K562 (cell line): ENCODE results near the gene NOLC1. TPM values are rescaled to one million over a fixed set of nuclear protein-coding genes. Genes with fewer than 3 reads are reported as not detected.

ENCODE experiments used
- ETV6 ChIP-seq, 3 experiments: fragments of 150-350 bp in 1 of 3; sonication (generic) in 1 of 3; formaldehyde crosslinking in 1 of 3; IDR thresholded peaks; 2 replicates each; pipeline versions ENCODE4 v1.6.1 to v1.8.0; 2014 to 2022; ENCODE audit warnings: borderline replicate concordance in 2 of 3, low read depth in 2 of 3, antibody characterized with exemption in 1 of 3, low read length in 1 of 3, mild to moderate bottlenecking in 1 of 3, missing genetic modification reagents in 1 of 3
- HDAC1 ChIP-seq, 2 experiments: fragments of 450-650 bp; IDR thresholded peaks; 2 replicates each; pipeline ENCODE4 v1.6.1; 2016 to 2017; ENCODE audit warnings: inconsistent platforms in 1 of 2, mild to moderate bottlenecking in 1 of 2, moderate library complexity in 1 of 2
- HMGN3 ChIP-seq: IDR thresholded peaks from 2 replicates; pipeline ENCODE4 v1.6.1; 2011; ENCODE audit warnings: borderline replicate concordance, low read depth, mild to moderate bottlenecking, mixed read lengths, low read length; ENCODE audit not compliant: insufficient read length; ENCODE audit errors: extremely low read depth
- HNRNPUL1 ChIP-seq: fragments of 200-400 bp; formaldehyde crosslinking; IDR thresholded peaks from 2 replicates; pipeline ENCODE4 v1.6.1; 2017; ENCODE audit warnings: low read length
- KAT7 ChIP-seq: sonication (generic); formaldehyde crosslinking; IDR thresholded peaks from 2 replicates; pipeline ENCODE4 v1.8.0; 2022; ENCODE audit warnings: missing genetic modification reagents, mild to moderate bottlenecking, borderline replicate concordance
- NEUROD1 ChIP-seq: fragments of 150-350 bp; IDR thresholded peaks from 2 replicates; pipeline ENCODE4 v1.6.1; 2014; ENCODE audit warnings: borderline replicate concordance, low read length, low read depth; ENCODE audit not compliant: partially characterized antibody
- PHF20 ChIP-seq: fragments of 450-650 bp; IDR thresholded peaks from 2 replicates; pipeline ENCODE4 v1.6.1; 2018; ENCODE audit not compliant: partially characterized antibody
- PHF8 ChIP-seq: fragments of 200-600 bp; sonication (generic); IDR thresholded peaks from 2 replicates; pipeline ENCODE4 v1.6.1; 2012; ENCODE audit warnings: mixed run types, mild to moderate bottlenecking, inconsistent platforms, low read length, moderate library complexity, borderline replicate concordance
- SMC3 ChIP-seq: conservative IDR thresholded peaks from 2 replicates; pipeline ENCODE4 v1.6.1; 2011; ENCODE audit warnings: low read depth, low read length, improper control_type of control experiment; ENCODE audit not compliant: insufficient read depth
- STAG1 ChIP-seq: sonication (generic); formaldehyde crosslinking; IDR thresholded peaks from 2 replicates; pipeline ENCODE4 v1.5.0; 2020; ENCODE audit warnings: missing genetic modification reagents, borderline replicate concordance
- ZNF197 ChIP-seq: fragments of 200-800 bp; sonication (Bioruptor generic); IDR thresholded peaks from 2 replicates; pipeline ENCODE4 v1.6.1; 2016; ENCODE audit warnings: low read depth, missing genetic modification characterization, missing compliant biosample characterization
- polyA plus RNA-seq, 8 experiments: library from polyadenylated mRNA; depleted of rRNA in 4 of 8; stranded (reverse) in 5 of 8; unstranded in 3 of 8; fragments of >200 nt; fragmentation: Nextera tagmentation in 2 of 8; fragmentation: Illumina TruSeq in 1 of 8; extraction: Ambion mirVana in 2 of 8; extraction: Trizol in 1 of 8; gene quantifications; 2 replicates each; pipeline versions ENCODE4 v1.2.1 to v1.2.3, GENCODE V29; 2011 to 2014; ENCODE audit warnings: inconsistent platforms in 1 of 8, missing spikeins in 1 of 8
- total RNA-seq, 7 experiments: library from RNA; depleted of rRNA in 6 of 7; stranded (reverse); fragments of >200 nt in 6 of 7; fragmentation: Illumina TruSeq in 2 of 7; extraction: Trizol in 2 of 7; gene quantifications; 2 replicates each; pipeline versions ENCODE4 v1.2.1 to v1.2.3, GENCODE V29; 2011 to 2021; ENCODE audit warnings: low replicate concordance in 1 of 7
- TF ChIP-seq, protein P1 (sequence below), 2 experiments: fragments of 200-800 bp in 1 of 2; sonication (Bioruptor generic) in 1 of 2; sonication (generic) in 1 of 2; formaldehyde crosslinking in 1 of 2; IDR thresholded peaks in 1 of 2; conservative IDR thresholded peaks in 1 of 2; 2 replicates each; pipeline versions ENCODE4 v1.5.0 to v1.6.1; 2016 to 2020; ENCODE audit warnings: missing compliant biosample characterization in 1 of 2, missing genetic modification characterization in 1 of 2, missing genetic modification reagents in 1 of 2
- TF ChIP-seq, protein P2 (sequence below): fragments of 250-450 bp; sonication (Bioruptor Pico); IDR thresholded peaks from 2 replicates; pipeline ENCODE4 v1.9.0; 2021; ENCODE audit warnings: mild to moderate bottlenecking, inconsistent platforms
- TF ChIP-seq, protein P3 (sequence below): sonication (generic); formaldehyde crosslinking; IDR thresholded peaks from 2 replicates; pipeline ENCODE4 v1.9.0; 2022; ENCODE audit warnings: mild to moderate bottlenecking, missing genetic modification reagents

The NOLC1 gene
- total and polyA plus RNA-seq, 9 of the 15 experiments (the other 6 are each of a cell fraction or from before 2014, with no cell fraction given) = 102 to 310 (median 165) TPM

DNA sequence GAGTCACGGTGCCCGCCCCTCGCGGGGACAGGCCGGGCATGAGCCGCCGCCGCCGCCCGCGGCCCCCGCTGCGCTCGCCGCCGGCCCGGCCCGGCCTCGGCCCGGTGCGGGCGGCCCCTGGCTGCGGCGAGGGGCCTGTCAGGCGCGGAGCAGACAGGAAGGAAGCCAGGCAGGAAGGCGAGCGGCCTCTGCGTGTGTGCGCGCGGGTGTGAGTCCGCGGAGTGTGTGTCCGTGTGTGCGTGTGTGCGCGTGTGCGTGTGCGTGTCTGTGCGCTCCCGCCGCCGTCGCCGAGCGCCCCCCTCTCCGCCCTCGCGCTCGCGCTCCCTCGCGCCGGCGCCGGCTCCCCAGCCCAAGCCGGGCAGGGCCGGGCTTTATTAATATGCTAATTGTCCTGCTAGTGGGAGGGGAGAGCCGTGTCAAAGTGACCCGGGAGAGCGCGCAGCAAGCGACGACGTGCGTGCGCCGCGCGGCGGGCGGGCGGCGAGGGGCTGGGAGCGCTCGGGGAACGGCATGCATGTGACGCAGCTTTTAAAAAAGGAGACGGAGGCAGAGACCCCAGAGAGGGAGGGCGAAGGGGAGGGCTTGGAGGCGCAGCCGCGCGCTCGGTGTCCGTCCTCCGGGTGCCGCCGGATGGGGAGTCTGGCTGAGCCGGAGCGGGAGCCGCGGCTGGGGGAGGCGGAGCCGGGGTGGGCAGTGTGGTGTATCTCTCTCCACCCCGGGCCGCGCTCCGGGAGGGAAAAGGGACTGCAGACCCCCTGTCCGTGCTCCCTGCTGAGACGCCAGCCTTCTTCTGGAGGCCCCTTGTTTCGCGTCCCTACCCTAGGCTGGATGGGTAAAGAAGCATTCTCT, 31.8 kb upstream of the NOLC1 start, which contains the start of gene LDB1 (continued):
- TF ChIP-seq, protein P1, sequence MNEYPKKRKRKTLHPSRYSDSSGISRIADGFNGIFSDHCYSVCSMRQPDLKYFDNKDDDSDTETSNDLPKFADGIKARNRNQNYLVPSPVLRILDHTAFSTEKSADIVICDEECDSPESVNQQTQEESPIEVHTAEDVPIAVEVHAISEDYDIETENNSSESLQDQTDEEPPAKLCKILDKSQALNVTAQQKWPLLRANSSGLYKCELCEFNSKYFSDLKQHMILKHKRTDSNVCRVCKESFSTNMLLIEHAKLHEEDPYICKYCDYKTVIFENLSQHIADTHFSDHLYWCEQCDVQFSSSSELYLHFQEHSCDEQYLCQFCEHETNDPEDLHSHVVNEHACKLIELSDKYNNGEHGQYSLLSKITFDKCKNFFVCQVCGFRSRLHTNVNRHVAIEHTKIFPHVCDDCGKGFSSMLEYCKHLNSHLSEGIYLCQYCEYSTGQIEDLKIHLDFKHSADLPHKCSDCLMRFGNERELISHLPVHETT (CRISPR knock-in tag; conservative IDR thresholded peaks at IDR 0.05 in 1 of 2, IDR thresholded peaks at IDR 0.05 in 1 of 2) = peak in 1 of 2 experiments; percentile 39; a peak in 2 of 4 replicates
- TF ChIP-seq HMGN3 (peak; percentile 77), KAT7 (CRISPR knock-in tag) (peak; percentile 87), ZNF197 (CRISPR knock-in tag) (no peak), NEUROD1 (peak; percentile 37), HNRNPUL1 (no peak), SMC3 (no peak), PHF8 (peak; percentile 70; the same call in 1 of the 2 replicates), PHF20 (peak; percentile 34), STAG1 (no peak), ETV6 (IDR thresholded peaks at IDR 0.05; ENCODE audit: borderline replicate concordance in 1 of 2, low read depth in 2 of 2, low read length in 1 of 2) (no peak), ETV6 (CRISPR knock-in tag; IDR thresholded peaks at IDR 0.05; ENCODE audit: borderline replicate concordance) (no peak), HDAC1 (IDR thresholded peaks at IDR 0.05) (peak in 1 of 2 experiments; percentile 63; a peak in 1 of 4 replicates)
- TF ChIP-seq, protein P2, sequence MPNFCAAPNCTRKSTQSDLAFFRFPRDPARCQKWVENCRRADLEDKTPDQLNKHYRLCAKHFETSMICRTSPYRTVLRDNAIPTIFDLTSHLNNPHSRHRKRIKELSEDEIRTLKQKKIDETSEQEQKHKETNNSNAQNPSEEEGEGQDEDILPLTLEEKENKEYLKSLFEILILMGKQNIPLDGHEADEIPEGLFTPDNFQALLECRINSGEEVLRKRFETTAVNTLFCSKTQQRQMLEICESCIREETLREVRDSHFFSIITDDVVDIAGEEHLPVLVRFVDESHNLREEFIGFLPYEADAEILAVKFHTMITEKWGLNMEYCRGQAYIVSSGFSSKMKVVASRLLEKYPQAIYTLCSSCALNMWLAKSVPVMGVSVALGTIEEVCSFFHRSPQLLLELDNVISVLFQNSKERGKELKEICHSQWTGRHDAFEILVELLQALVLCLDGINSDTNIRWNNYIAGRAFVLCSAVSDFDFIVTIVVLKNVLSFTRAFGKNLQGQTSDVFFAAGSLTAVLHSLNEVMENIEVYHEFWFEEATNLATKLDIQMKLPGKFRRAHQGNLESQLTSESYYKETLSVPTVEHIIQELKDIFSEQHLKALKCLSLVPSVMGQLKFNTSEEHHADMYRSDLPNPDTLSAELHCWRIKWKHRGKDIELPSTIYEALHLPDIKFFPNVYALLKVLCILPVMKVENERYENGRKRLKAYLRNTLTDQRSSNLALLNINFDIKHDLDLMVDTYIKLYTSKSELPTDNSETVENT (CRISPR knock-in tag) = 0 out of 2 replicates have a peak, but pooled peaks have one; percentile 17
- TF ChIP-seq, protein P3, sequence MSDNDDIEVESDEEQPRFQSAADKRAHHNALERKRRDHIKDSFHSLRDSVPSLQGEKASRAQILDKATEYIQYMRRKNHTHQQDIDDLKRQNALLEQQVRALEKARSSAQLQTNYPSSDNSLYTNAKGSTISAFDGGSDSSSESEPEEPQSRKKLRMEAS = 0 out of 2 replicates have a peak, but pooled peaks have one; percentile 17
- TF ChIP-seq, all 486 proteins: peak for 67
